Lung (tissue), 12 donors: ENCODE data around the gene GRAMD1B. TPM values are rescaled to one million over a fixed set of nuclear protein-coding genes. Genes with fewer than 3 reads are reported as not detected.

Experiments used
- ATAC-seq: fragments of 200-7000 bp; cut with Tn5 transposase; one replicate; pipeline ENCODE4 v1.9.1; 2020; ENCODE audit warnings: moderate number of reproducible peaks; ENCODE audit not compliant: insufficient read depth, low FRiP score
- DNase-seq, 3 donors: peaks; one replicate each; pipeline ENCODE4 v3.0.0-alpha.2; 2013 to 2017
- H3K27ac ChIP-seq, 2 donors: one replicate each; pipeline ENCODE4 v1.5.1; 2013; ENCODE audit warnings: mild to moderate bottlenecking in 2 of 2, moderate library complexity in 2 of 2, control low read depth in 1 of 2, inconsistent platforms in 1 of 2, low read depth in 1 of 2, low read length in 1 of 2
- H3K27me3 ChIP-seq, 3 donors: one replicate each; pipeline ENCODE4 v1.5.1; 2013; ENCODE audit warnings: low read length in 2 of 3; ENCODE audit not compliant: control insufficient read depth in 3 of 3, insufficient read depth in 3 of 3
- H3K36me3 ChIP-seq, 4 donors: one replicate each; pipeline ENCODE4 v1.5.1; 2013; ENCODE audit warnings: low read length in 4 of 4, mild to moderate bottlenecking in 1 of 4, moderate library complexity in 1 of 4; ENCODE audit not compliant: control insufficient read depth in 4 of 4, insufficient read depth in 4 of 4
- H3K4me1 ChIP-seq, 5 donors: one replicate each; pipeline ENCODE4 v1.5.1; 2013; ENCODE audit warnings: low read length in 5 of 5, mild to moderate bottlenecking in 2 of 5, moderate library complexity in 1 of 5; ENCODE audit not compliant: control insufficient read depth in 5 of 5, insufficient read depth in 5 of 5
- H3K4me3 ChIP-seq: one replicate; pipeline ENCODE4 v1.5.1; 2013; ENCODE audit warnings: mild to moderate bottlenecking, control low read depth, moderate library complexity
- H3K9ac ChIP-seq, 2 donors: one replicate each; pipeline ENCODE4 v1.5.1; 2013; ENCODE audit warnings: low read length in 2 of 2, control low read depth in 1 of 2; ENCODE audit not compliant: insufficient read depth in 1 of 2
- H3K9me3 ChIP-seq, 4 donors: one replicate each; pipeline ENCODE4 v1.5.1; 2013; ENCODE audit warnings: low read length in 3 of 4, mild to moderate bottlenecking in 1 of 4, moderate library complexity in 1 of 4; ENCODE audit not compliant: control insufficient read depth in 4 of 4, insufficient read depth in 3 of 4
- WGBS, 2 donors: extraction: QIAGEN DNeasy Blood & Tissue Kit; methylation state at CpG; one replicate each; pipeline ENCODE4 v1.1.7; 2013; 5-methylcytosine and 5-hydroxymethylcytosine counted together
- polyA plus RNA-seq, 2 donors: library from polyadenylated mRNA; stranded (reverse); fragments of 200-250 nt; gene quantifications; one replicate each; pipeline ENCODE4 v1.2.1, GENCODE V29; 2013
- total RNA-seq, 2 donors: library from RNA; depleted of rRNA in 1 of 2; stranded (reverse); fragments of >200 nt in 1 of 2; gene quantifications; one replicate each; pipeline ENCODE4 v1.2.1, GENCODE V29; 2014 to 2021
- TF ChIP-seq, protein P1 (sequence below): IDR thresholded peaks from 2 replicates; pipeline ENCODE4 v1.5.1; 2012; ENCODE audit warnings: mild to moderate bottlenecking; ENCODE audit errors: control extremely low read depth, extremely low read depth
- donor health status: control.
- donor health status: control.
- donor health status: Bipolar disorder and iron deficiency.
- donor health status: healthy.
- donor health status: DM: yes; HTN: yes; CAD: no.

Gene GRAMD1B
- total and polyA plus RNA-seq, 4 donors, result 1.4 to 6.0 (median 3.3) TPM

DNA sequence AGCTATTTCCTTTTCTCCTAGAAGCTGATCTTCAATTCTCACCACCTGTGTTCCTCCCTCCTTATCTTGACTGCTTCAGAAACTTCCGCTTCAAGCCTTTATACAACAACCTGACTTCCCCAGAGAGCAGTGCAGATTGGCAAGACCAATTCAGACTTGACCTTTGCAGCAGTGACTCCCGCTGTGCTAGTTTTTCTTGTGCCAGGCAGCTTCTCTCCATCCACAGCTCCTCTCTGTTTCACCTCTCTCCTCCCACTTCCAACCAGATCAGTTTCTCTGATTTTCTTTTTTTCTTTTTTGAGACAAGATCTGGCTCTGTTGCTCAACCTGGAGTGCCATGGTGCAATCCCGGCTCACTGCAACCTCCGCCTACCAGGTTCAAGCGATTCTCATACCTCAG is 74.3 kb downstream of the GRAMD1B start:
- TF ChIP-seq, protein P1, sequence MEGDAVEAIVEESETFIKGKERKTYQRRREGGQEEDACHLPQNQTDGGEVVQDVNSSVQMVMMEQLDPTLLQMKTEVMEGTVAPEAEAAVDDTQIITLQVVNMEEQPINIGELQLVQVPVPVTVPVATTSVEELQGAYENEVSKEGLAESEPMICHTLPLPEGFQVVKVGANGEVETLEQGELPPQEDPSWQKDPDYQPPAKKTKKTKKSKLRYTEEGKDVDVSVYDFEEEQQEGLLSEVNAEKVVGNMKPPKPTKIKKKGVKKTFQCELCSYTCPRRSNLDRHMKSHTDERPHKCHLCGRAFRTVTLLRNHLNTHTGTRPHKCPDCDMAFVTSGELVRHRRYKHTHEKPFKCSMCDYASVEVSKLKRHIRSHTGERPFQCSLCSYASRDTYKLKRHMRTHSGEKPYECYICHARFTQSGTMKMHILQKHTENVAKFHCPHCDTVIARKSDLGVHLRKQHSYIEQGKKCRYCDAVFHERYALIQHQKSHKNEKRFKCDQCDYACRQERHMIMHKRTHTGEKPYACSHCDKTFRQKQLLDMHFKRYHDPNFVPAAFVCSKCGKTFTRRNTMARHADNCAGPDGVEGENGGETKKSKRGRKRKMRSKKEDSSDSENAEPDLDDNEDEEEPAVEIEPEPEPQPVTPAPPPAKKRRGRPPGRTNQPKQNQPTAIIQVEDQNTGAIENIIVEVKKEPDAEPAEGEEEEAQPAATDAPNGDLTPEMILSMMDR, result no peak
- DNase-seq (no peak), ATAC-seq (no peak)
- no peaks in the 10 kb centered on the region for H3K27me3 ChIP-seq
- no peak overlapping the region for H3K4me3 ChIP-seq
- H3K9ac ChIP-seq, result no peak overlapping the region
- WGBS, 2 donors, result 46 to 71% methylated on average over 5 of the region's 5 CpGs
- peaks cover 0 to 2% (median 0%) of the 10 kb centered on the region in 5 donors for H3K4me1 ChIP-seq
- H3K27ac ChIP-seq, result no peak overlapping the region
- H3K9me3 ChIP-seq, result no peaks in the 10 kb centered on the region
- no peaks in the 10 kb centered on the region for H3K36me3 ChIP-seq

DNA sequence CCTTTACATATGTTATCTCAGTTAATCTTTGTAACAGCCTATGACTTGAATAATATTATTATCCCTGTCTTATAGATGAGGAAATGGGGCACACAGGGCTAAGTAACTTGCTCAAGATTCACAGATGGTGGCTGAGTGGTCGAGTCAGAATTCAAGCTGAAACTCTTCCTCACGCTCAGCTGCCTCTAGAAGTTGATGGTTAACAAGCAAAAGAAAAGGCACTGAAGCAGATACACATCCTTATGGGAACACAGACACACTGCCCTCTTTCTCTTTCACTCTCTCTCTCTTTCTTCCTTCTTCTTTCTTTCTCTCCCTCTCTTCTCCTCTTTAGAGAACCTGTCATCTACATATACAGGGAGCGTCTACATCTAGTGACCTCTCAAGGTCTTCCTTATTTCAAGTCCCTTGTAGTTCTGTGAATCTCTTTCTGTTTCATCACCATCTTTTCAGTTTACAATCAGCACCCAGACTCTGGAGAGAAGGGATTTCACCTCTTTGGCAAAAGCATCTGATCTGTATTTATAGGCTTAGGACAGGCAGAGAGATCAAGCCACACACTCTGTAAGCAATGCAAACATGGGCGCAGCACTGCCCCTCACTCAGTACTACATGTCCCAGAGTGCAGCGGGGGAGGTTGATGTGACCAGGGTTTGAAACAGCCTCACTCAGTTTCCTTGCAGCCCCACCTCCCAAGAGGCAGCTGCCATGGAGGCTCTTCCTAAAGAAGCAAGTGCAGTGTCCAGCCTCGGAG is 75.7 kb downstream of the GRAMD1B start:
- peaks cover 0 to 2% (median 0%) of the 10 kb centered on the region in 5 donors for H3K4me1 ChIP-seq
- peak in 1 of 3 donors; percentile 35 for DNase-seq
- no peak overlapping the region for H3K27ac ChIP-seq
- TF ChIP-seq, protein P1, result no peak
- H3K4me3 ChIP-seq, result no peak overlapping the region
- no peak overlapping the region for H3K9ac ChIP-seq
- H3K27me3 ChIP-seq, result no peaks in the 10 kb centered on the region
- WGBS, 2 donors, result 63 to 73% methylated on average over 6 of the region's 6 CpGs
- no peaks in the 10 kb centered on the region for H3K9me3 ChIP-seq
- H3K36me3 ChIP-seq, result no peaks in the 10 kb centered on the region
- no peak for ATAC-seq

GRCh38 chr11:123507043-123507442 is 77.0 kb downstream of the GRAMD1B start:
- H3K4me1 ChIP-seq, result no peaks in the 10 kb centered on the region
- DNase-seq, result no peak
- H3K36me3 ChIP-seq, result no peaks in the 10 kb centered on the region
- H3K4me3 ChIP-seq, result no peak overlapping the region
- no peak for ATAC-seq
- H3K27me3 ChIP-seq, result no peaks in the 10 kb centered on the region
- no peaks in the 10 kb centered on the region for H3K9me3 ChIP-seq
- no peak overlapping the region for H3K27ac ChIP-seq
- WGBS, 2 donors, result 67 to 82% methylated on average over 1 of the region's 1 CpG
- H3K9ac ChIP-seq, result no peak overlapping the region
- TF ChIP-seq, protein P1, result no peak
